Inflammatory macrophage treated with lipopolysaccharide for 4 hours (primary cell): Measurements from ENCODE around the gene TYSND1.
"Not testable (repeated sequence)": the region's sequence is repeated elsewhere in the genome, so short reads cannot be mapped to it uniquely, and the experiment has no call there.

Experiments
- DNase-seq: peaks from one replicate; pipeline ENCODE4 v3.0.0-alpha.2; 2020

The TYSND1 gene

GRCh38 chr10:70101068-70101562, 45.4 kb downstream of the TYSND1 start:
- DNase-seq = not testable (repeated sequence)

DNA sequence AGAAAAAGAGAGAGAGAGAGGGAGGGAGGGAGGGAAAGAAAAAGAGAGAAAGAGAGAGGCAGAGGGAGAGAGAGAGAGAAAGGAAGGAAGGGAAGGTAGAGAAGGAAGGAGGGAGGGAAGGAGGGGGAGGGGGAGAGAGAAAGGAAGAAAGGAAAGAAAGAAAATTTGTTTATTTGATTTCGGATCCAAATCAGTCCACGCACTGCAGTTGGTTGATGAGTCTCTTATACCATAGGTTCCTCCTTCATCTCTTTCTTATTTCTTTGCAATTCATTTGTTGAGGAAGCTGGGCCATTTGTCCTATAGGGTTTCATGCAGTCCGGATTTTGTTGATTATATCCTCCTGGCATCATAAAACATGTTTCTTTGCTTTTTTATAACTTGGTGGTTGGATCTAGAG, 48.2 kb downstream of the TYSND1 start:
- DNase-seq = no peak

- DNase-seq = no peak
Measured at GRCh38 chr10:70097459-70097858, 49.0 kb downstream of the TYSND1 start.

DNA sequence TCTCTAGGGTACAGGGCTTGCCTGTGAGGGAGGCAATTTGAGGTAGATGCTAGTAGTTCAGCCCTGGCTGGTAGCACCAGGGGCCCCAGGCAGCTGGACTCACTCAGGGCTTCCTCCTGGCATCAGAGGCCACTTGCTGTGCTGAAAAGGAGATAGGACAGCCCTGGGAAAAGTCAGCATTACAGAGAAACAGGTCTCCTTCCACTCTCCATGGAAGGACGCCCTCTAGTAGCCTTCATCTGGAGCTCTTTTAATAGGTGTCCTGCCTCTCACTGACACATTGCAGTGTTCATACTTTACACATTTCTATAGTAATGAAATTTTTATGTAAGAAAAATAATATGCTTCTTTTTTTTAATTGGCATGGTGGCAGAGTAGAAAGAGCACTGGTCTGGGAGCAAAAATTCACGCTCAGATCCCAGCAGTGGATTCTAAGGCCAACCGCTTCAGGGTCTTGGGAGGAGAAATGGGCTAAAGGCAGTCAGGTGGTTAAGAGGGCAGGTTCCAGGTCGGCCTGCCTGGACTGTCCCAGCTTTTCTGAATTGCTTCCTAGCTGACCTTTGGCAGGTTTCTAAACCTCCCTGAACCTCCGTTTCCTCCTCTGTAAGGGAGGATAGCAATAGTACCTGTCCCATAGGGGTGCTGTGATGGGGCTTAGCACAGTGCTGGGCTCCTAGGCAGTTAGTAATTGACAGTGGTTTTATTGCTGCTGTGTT, 49.6 kb downstream of the TYSND1 start:
- DNase-seq = no peak

GRCh38 chr10:70096016-70096704, 50.3 kb downstream of the TYSND1 start:
- no peak for DNase-seq

DNA sequence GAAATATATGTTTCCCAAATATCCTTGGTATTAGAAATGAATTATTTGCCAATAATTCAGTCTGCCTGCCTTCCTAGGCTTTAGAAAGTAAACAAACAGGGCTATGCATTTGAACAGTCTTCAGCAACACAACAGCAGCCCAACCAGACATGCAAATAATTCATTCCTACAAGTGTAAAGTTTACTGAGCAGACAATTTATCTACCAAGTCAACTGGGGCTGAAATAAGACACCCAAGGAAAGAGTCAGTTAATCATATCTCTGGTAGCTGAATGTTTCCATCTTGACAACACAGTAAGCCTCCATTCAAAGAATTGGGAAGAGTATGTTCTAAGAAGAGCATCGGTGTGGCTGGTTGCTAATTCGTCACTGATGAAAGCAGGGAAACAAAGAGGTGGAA, 52.2 kb downstream of the TYSND1 start:
- DNase-seq = no peak

GRCh38 chr10:70093335-70093944, 53.1 kb downstream of the TYSND1 start:
- no peak for DNase-seq

- DNase-seq = no peak
Measured at GRCh38 chr10:70092389-70092718, 54.1 kb downstream of the TYSND1 start.

GRCh38 chr10:70090951-70091350, 55.5 kb downstream of the TYSND1 start:
- DNase-seq = no peak

GRCh38 chr10:70090013-70090412, 56.5 kb downstream of the TYSND1 start:
- DNase-seq = no peak

DNA sequence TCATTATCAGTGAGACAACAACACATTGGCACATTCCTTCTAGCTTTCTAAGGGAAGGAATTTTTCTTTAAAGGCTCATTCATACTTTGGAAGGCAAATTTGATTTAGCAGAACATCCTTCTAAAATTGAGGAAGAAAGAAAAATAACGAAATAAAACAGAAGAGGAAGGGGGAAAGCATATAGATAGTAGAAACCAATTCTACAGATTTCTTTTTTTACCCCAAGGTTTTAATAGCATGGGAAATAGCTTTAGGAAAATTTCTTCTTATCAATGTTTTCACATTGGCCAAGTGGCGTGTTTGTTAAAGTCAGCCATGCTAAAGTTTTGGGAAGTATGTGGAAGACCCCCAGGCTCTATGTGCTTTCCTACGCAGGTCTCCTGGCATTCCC, 58.2 kb downstream of the TYSND1 start:
- no peak for DNase-seq
